NCI-H82 treated with DMSO at 0.1 percent for 48 hours (cell line): ENCODE results near the gene BBS9.
"Not testable (repeated sequence)": the region's sequence is repeated elsewhere in the genome, so short reads cannot be mapped to it uniquely, and the experiment has no call there.

Experiments
- DNase-seq: peaks from one replicate; lab custom pipeline; 2025; ENCODE audit not compliant: unreplicated experiment; lab: John Stamatoyannopoulos, UW

BBS9 gene

GRCh38 chr7:33425395-33425794, 296.0 kb downstream of the BBS9 start:
- no peak for DNase-seq

- no peak for DNase-seq
Observed at GRCh38 chr7:33425929-33426678, 296.7 kb downstream of the BBS9 start.

DNA sequence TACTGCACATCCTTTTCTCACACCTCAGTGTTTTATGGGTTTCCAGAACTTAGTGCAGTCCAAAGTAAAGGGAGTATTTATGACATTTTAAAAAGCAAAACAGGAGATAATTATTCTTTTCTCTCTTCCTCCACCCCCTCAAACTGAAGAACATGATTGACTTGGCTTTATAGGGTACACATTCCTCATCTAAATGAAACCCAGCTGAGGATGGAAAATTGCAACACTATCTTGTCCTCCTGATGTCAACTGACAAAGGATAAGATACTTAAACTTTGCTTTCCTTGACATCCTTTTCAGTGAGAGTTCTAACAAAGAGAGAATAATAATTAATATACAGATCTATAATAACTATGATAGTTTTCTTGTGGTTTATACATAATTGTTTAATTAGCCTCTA, 299.1 kb downstream of the BBS9 start:
- no peak for DNase-seq

- DNase-seq = no peak
Observed at GRCh38 chr7:33431543-33431942, 302.2 kb downstream of the BBS9 start.

GRCh38 chr7:33432821-33433220, 303.5 kb downstream of the BBS9 start:
- no peak for DNase-seq

GRCh38 chr7:33433357-33433756, 304.0 kb downstream of the BBS9 start:
- DNase-seq = no peak

- peak; percentile 48 for DNase-seq
Observed at GRCh38 chr7:33444511-33444910, 315.1 kb downstream of the BBS9 start.

- DNase-seq = no peak
Observed at GRCh38 chr7:33446551-33446950, 317.2 kb downstream of the BBS9 start.

DNA sequence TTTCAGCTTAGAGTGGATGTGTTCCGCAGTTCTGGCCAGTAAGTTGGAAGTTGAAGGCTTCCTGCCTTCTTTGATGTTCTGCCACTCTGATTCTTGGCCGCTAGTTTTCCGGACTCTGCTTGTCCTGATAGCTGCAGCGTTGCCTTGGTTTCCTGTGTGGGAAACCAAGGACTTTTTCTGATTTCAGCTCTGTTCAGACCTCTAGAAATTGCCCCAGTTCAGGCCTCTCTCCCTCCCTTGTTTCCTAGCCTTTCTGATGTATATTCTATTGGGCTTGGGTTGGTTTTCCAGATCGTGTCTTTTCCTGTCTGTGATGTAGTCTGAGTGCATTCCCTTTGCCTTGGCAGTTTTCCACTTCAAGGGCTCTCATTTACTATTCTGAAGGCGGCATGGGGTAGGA, 318.7 kb downstream of the BBS9 start:
- no peak for DNase-seq

DNA sequence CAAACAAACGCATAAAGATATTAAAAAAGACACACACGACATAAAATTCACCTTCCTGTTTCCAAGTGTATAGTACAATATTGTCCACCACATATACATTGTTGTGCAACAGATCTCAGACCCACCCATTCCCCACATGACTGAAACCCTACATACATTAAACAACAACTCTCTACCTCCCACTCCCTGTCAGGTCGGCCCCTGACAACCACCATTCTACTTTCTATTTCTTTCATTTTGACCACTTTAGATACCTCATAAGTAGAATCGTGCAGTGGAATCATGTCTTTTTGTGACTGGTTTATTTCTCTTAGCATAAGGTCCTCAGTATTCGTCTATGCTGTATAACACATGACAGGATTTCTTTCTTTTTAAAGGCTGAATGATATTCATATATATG, 320.5 kb downstream of the BBS9 start:
- DNase-seq = no peak

- DNase-seq = no peak
Observed at GRCh38 chr7:33452805-33453502, 323.6 kb downstream of the BBS9 start.

DNA sequence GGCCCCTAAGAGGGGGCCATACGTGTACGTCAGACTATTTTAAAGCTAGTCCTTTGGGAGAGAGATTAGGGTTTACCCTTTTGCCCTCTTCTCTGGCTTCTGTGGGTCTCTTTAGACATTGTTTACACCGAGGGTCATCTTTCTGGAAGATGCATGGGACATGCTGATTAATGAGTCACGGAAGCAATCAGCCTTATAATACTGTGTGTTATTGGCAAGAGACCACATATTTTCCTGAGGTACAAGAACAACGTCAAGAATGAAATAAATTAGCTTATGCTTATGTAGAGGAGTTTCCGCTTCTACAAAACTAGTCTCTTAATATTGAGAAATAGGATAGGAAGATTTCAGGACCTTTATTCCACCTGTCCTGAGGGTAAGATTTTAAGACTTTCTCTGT, 327.7 kb downstream of the BBS9 start:
- DNase-seq = no peak

DNA sequence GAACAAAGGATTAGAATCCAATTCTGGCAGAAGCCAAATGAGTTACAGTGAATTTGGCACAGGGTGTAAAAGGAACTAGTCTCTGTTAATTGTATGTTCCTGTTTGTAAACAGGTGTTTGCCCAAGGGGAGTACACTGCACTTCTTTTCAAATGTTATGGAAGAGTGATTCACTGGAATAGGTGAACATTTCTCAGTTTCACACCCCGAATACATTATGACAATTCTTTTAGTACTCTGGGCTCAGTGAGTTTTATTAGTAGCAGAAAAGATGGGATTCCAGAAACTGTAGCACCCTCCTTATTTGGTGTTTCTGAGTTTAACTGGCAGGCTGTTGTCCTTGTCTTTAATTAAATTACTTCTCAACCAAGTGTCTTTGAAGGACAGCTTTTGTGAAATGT, 329.2 kb downstream of the BBS9 start:
- no peak for DNase-seq

- no peak for DNase-seq
Observed at GRCh38 chr7:33459340-33459751, 330.0 kb downstream of the BBS9 start.

- no peak for DNase-seq
Observed at GRCh38 chr7:33463131-33463530, 333.8 kb downstream of the BBS9 start.

DNA sequence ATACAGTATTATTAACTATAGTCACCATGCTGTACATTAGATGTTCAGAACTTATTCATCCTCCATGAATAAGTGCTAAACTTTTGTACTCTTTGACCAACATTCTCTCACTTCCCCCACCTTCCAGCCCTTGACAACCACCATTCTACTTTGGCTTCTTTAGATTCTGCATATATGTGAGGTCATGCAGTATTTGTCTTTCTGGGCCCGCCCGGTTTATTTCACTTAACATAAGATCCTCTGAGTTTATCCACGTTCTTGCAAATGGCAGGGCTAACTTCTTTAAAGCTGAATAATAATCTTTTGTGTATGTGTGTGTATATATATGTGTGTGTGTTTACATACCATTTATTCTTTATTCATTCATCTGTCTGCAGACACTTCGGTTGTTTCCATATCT, 336.8 kb downstream of the BBS9 start:
- no peak for DNase-seq

DNA sequence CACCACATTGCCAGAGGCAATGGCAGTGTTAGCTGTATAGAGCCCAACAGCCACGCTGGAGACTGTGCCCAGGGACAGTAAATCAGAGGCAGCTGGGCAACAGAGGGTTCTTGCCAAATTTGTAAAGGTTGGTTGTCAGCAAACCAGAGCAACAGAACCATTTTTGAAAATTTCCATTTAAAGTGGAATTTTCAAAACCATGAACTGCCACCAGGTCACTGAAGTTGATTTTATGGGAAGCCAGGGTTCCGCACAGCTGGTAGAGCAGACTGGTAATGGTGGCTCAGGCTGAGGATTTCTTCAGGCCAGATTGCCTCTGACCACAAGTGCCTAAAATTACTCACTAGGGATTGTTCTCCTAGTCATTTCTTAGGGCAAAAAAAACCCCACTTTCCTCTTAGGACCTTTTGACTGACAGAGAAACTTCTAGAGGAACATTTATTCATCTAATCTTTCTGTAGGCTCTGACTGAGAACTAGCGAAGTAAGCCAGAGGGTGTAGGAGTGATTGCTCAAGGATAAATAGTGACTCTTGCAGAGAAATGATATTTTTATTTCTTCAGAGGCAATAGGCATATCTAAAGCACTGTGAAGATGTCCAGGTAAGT, 342.4 kb downstream of the BBS9 start:
- no peak for DNase-seq

DNA sequence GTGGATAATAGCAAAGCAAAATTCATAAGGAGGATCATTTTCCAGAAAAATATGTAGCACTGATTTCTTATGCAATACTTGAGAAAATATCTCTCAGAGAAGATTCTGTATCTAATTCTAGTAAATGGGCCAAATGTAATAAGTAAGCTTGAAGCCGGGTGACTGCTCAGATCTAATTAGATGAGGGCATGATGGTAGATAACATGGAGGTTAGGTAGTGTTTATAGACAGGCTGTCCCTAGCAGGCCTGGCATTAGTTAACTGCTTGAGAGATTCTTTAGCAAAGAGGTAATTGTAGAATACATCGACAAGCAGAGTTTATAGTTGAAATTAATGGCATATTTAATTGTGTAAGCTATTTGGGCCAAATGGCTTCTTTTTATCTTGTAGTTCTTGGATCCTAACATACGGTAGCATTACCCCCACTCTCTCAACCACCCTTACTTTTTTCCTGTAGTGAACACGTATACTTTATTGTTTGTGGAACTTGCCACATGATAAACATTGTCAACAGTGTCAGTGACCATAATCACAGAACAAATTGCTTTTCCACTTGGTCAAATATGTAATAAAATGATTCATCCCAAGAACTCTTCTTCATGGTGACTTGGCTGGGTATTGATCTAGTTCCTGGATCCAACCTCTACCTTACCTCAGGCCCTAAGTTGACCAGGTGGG, 343.1 kb downstream of the BBS9 start:
- no peak for DNase-seq

GRCh38 chr7:33477719-33478480, 348.5 kb downstream of the BBS9 start:
- no peak for DNase-seq

GRCh38 chr7:33484476-33484875, 355.1 kb downstream of the BBS9 start:
- not testable (repeated sequence) for DNase-seq
